ENCODE measurements around the gene SF1. TPM values are rescaled to one million over a fixed set of nuclear protein-coding genes. Genes with fewer than 3 reads are reported as not detected.

SF1 gene
- total and polyA plus RNA-seq, 2 of the 8 experiments (the other 6 are each of a cell fraction or from before 2014, with no cell fraction given) = 72.7 to 353 TPM

GRCh38 chr11:64736654-64737053 is 41.7 kb downstream of the SF1 start:
- no peak overlapping the region for H3K27ac ChIP-seq (ENCODE audit: low read depth, low read length)
- H2BK120ac ChIP-seq (replicated peaks; ENCODE audit: low read depth, low read length) = no peak overlapping the region
- H3K9me3 ChIP-seq (ENCODE audit: insufficient read depth in 2 of 2, low read depth in 1 of 2, low read length in 1 of 2) = no peaks in the 10 kb centered on the region
- no peak overlapping the region for H3K4me2 ChIP-seq (ENCODE audit: insufficient read depth in 1 of 2, low read depth in 2 of 2, low read length in 2 of 2)
- H4K5ac ChIP-seq (ENCODE audit: insufficient read length, low read depth, low read length) = no peak overlapping the region
- H3K9ac ChIP-seq (replicated peaks in 1 of 4; ENCODE audit: extremely low read depth in 1 of 4, low read depth in 3 of 4, low read length in 3 of 4) = no peak overlapping the region
- peaks cover 5% of the 10 kb centered on the region; the same call in 1 of the 2 replicates for H3K23me2 ChIP-seq (ENCODE audit: low read depth, low read length)
- peaks cover 4 to 22% (median 16%) of the 10 kb centered on the region in 4 experiments for H3K4me1 ChIP-seq (replicated peaks in 1 of 4; ENCODE audit: control insufficient read depth in 3 of 4, insufficient read depth in 4 of 4, low read length in 3 of 4)
- H3K23ac ChIP-seq (ENCODE audit: insufficient read length) = no peak overlapping the region
- H3K79me2 ChIP-seq (ENCODE audit: control insufficient read depth in 1 of 2, insufficient read depth in 2 of 2, low read length in 2 of 2) = no peaks in the 10 kb centered on the region
- WGBS, 2 experiments (ENCODE audit: extremely low coverage in 1 of 2, insufficient coverage in 1 of 2, insufficient read length in 1 of 2, insufficient replicate concordance in 2 of 2, low coverage in 1 of 2, low lambda C conversion rate in 2 of 2, missing lambda C conversion rate in 1 of 2) = 92% methylated on average over 14 of the region's 15 CpGs; no CpG with 5 or more reads in 1 of the 2 experiments
- FAIRE-seq (no peak), DNase-seq (ENCODE audit: low read depth in 1 of 2, low spot score in 2 of 2) (no peak)
- no peak overlapping the region for H3K4ac ChIP-seq (replicated peaks; ENCODE audit: insufficient read length, low read depth, low read length)
- H3K56ac ChIP-seq (replicated peaks; ENCODE audit: insufficient read length, low read depth, low read length) = no peak overlapping the region
- H4K8ac ChIP-seq (ENCODE audit: extremely low read depth, insufficient read depth, low read length) = no peak overlapping the region; the same call in 1 of the 2 replicates
- H2BK12ac ChIP-seq (ENCODE audit: low read depth, low read length) = no peak overlapping the region
- no peak overlapping the region for H2BK5ac ChIP-seq (ENCODE audit: low read depth, low read length)
- H4K91ac ChIP-seq (replicated peaks; ENCODE audit: insufficient read length, low read length) = no peak overlapping the region
- POLR2A ChIA-PET (ENCODE audit: partially characterized antibody) = interaction anchor here (1.0 to 42.9 kb wide), 5 partner anchors 9 to 29 kb away, joined by 3 to 1087 read pairs (median 5); partner anchors contain the start of genes PYGM and SF1
- no peaks in the 10 kb centered on the region; the same call in 1 of the 2 replicates for H3K79me1 ChIP-seq (ENCODE audit: low read depth, low read length)
- H3K36me3 ChIP-seq (ENCODE audit: control insufficient read depth in 2 of 4, insufficient read depth in 4 of 4, low read length in 3 of 4) = 0 out of 8 replicates have a peak, but pooled peaks cover 0 to 4% (median 0%) of the 10 kb centered on the region in 4 experiments
- peaks cover 0 to 7% (median 3%) of the 10 kb centered on the region in 4 experiments; a peak in 2 of 7 replicates for H3K27me3 ChIP-seq (replicated peaks in 1 of 4; ENCODE audit: control insufficient read depth in 3 of 4, extremely low read depth in 1 of 4, insufficient read depth in 3 of 4, low read length in 3 of 4)
- H3K14ac ChIP-seq (ENCODE audit: insufficient read length) = no peak overlapping the region
- no peak overlapping the region for H2BK20ac ChIP-seq (ENCODE audit: low read length)
- H4K20me1 ChIP-seq (replicated peaks in 1 of 2; ENCODE audit: control insufficient read depth in 1 of 2, insufficient read depth in 2 of 2, low read length in 2 of 2) = no peaks in the 10 kb centered on the region
- no peak for TF ChIP-seq EGR1 (IDR thresholded peaks at IDR 0.05; ENCODE audit: borderline replicate concordance, low read depth, low read length)
- TF ChIP-seq TAF7 (optimal IDR thresholded peaks at IDR 0.05; ENCODE audit: borderline replicate concordance, low read depth, low read length) = no peak
- TF ChIP-seq CREB1 (IDR thresholded peaks at IDR 0.05) = no peak
- no peak for TF ChIP-seq CTCF (IDR thresholded peaks at IDR 0.05; ENCODE audit: control extremely low read depth in 1 of 3, insufficient read depth in 1 of 3, low read depth in 1 of 3, low read length in 3 of 3)
- no peak for TF ChIP-seq FOSL1 (IDR thresholded peaks at IDR 0.05; ENCODE audit: insufficient read depth, low read depth, low read length)
- no peak for TF ChIP-seq TEAD4 (IDR thresholded peaks at IDR 0.05; ENCODE audit: low read depth, low read length)
- no peak for TF ChIP-seq HDAC2 (IDR thresholded peaks at IDR 0.05; ENCODE audit: borderline replicate concordance in 1 of 2, low read depth in 2 of 2, low read length in 2 of 2)
- no peak for TF ChIP-seq RAD21 (IDR thresholded peaks at IDR 0.05 in 1 of 2, conservative IDR thresholded peaks at IDR 0.05 in 1 of 2; ENCODE audit: low read depth in 2 of 2, low read length in 2 of 2)
- no peak for TF ChIP-seq SUZ12 (IDR thresholded peaks at IDR 0.05; ENCODE audit: low read length)
- no peak for TF ChIP-seq MAFK (IDR thresholded peaks at IDR 0.05; ENCODE audit: low read depth, low read length)
- TF ChIP-seq POLR2AphosphoS5 (IDR thresholded peaks at IDR 0.05; ENCODE audit: low read depth, low read length) = no peak
- no peak overlapping the region for H3K4me3 ChIP-seq (ENCODE audit: extremely low read depth in 1 of 4, insufficient read depth in 2 of 4, low read depth in 3 of 4, low read length in 4 of 4)
- CTCF ChIA-PET (ENCODE audit: partially characterized antibody) = interaction anchor here (0.6 to 23.7 kb wide), 7 partner anchors 11 to 1344 kb away, joined by 3 to 376 read pairs (median 10); partner anchors contain the start of gene PYGM
- no peak overlapping the region for H2AK5ac ChIP-seq (ENCODE audit: low read depth, low read length)
- H3K18ac ChIP-seq (ENCODE audit: extremely low read depth, low read length) = no peak overlapping the region
- no peak overlapping the region for H2BK15ac ChIP-seq (ENCODE audit: low read length)
- H2AFZ ChIP-seq (ENCODE audit: low read length) = no peak overlapping the region

Measured in H1 (cell line).